NCI-H1092 (cell line): Measurements from ENCODE around the gene SRSF7.
A peak's percentile ranks its signal among the peaks of the same experiment; 100 is the strongest.
"Not testable (repeated sequence)": the region's sequence is repeated elsewhere in the genome, so short reads cannot be mapped to it uniquely, and the experiment has no call there.

ENCODE experiments used
- DNase-seq: peaks from one replicate; lab custom pipeline; 2025; lab: John Stamatoyannopoulos, UW

The SRSF7 gene

DNA sequence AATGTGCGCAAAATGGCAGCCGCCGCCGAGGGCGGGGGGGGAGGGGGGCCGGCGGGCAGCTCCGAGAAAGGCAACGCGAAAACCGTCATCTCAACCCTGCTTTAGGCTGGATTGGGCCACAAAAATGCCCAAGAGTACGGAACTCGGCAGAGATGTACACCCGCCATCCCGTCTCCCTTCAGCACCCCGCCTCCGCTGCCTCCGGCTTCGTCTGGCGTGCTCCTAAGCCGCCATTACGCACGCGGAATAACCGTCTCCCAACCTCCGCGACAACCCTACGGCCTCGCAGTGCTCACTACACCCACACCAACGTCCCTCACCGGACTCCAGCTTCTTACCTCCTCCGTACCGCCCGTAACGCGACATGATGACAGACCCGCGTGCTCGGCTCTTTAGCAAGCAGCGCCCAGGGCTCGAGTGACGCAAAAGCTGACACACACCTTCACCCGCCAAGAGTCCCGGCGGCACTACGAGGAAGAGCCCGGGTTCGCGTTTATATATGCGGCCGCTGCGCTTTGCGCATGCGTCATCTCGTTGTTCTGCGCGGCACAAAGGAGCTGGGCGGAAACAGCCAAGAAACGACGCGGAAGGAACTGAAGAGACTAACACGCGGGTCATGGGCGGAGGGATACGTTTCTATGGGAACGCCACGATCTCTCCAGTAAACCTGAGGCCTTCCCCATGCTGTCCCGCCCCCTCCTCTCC lies at the start of gene SRSF7:
Gene SRSF7 (minus strand): TSS at position 471 of the 705 bp plus-strand sequence. CDS start 105 bp downstream, at position 366.
- DNase-seq: peak; percentile 94

DNA sequence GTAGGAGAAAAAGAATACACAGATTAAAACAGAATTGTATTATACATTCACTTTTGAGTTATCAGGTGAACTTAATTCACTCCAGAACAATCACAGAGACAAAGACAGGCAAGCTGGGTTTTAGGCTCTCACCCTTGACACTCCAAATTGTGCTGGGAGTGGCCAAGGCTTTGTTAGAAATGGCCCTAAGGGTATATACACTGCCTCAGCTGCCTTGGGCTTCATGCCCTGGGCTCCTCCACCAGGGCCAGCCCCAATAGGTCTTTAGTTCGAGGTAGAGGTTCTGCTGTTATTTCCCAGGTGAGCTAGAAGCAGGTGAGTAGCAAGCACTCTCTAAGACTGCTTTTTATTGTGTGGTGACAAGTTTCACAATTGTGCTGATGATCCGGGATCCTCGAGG lies 46.8 kb upstream of the SRSF7 start:
- no peak for DNase-seq

DNA sequence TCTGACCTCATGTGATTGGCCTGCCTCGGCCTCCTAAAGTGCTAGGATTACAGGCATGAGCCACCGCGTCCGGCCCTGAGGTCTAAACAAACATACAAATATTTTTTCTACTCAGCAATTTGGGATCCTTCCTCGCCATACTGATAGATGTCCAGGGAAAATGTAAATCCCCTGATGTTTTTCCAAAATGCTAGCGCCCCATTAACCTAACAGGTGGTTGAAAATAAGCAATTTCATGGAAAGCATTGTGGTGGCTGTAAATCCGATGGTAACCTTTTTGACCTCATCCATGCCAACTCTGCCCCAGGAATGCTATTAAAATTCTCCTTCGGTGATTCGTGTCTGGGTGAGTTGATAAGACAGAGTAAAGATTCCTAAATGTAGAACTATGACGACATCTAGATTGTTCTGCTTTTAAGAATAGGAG lies 46.1 kb upstream of the SRSF7 start:
- no peak for DNase-seq

DNA sequence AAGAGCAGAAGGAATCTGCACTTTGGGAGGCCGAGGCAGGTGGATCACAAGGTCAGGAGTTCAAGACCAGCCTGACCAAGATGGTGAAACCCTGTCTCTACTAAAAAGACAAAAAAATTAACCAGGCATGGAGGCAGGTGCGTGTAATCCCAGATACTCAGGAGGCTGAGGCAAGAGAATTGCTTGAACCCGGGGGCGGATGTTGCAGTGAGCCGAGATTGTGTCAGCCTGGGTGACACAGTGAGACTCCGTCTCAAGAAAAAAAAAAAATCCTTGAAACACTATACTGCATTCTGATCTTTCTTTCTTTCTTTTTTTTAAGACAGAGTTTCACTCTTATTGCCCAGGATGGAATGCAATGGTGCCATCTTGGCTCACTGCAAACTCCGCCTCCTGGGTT lies 43.9 kb upstream of the SRSF7 start:
- DNase-seq: not testable (repeated sequence)

DNA sequence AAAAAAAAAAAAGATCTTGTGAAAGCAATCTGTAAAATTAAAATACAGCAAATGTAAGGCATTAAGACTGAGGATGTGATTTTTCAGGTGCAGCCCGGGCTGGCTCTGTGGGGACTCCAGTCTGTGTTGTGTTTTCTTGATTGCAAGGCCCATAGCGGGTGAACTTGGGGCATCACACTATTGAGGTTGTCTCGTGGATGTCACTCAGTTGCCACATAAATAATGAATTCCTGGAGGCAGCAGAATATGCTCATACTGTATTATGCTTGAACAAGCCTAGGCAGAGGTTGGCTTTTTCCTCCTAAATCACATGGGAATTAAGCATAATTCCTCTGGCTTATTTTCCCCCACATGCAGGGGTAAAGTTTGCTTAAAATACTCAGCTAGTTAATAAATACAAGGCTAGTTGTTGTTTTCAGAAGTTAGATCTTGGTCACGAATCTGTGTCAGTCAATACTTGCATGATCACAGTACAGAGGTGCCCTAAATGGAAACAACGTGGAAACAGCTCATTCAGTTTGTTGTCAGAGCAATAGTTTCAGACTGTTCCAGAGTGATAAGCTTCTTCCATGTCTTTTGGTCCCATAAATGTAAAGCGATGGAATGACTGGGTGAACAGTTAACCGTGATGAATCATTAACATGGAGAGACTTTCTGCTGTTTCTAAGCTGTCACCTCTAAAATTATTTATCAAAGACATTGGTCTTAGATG lies 43.2 kb upstream of the SRSF7 start:
- no peak for DNase-seq

DNA sequence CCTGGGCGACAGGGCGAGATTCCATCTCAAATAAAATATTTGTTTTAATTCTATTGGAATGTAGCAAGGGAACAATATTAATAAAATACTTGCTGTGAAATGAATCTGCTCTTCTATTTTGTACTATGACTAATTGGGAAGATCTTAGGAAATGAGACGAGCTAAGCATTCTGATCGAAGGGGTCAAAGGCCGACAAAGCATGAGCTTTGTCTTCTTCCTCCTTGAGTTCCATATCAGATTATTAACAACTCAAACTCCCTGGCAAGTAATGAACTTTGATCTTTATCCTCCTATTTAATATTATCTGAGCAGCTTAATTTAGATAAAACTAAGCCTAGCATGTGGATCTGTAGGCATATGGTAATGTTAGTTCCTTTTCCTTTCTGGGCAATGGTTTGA lies 42.4 kb upstream of the SRSF7 start:
- DNase-seq: no peak

DNA sequence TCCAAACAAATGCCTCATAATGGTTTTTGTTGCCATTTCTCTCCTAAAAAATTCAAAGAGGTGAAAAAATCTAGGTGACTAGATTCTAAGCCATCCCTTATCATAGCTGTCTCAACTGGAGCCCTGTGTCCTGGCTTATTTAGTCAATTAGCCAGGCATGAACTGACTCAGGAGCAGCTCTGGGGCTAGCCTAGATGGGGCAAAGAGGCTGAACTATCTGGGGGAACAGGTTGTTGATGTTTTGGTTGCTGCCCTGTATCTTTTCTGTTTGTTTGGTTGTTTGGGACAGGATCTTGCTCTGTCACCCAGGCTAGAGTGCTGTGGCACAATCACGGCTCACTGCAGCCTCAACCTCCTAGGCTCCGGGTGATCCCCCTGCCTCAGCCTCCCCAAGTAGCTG lies 41.6 kb upstream of the SRSF7 start:
- no peak for DNase-seq

DNA sequence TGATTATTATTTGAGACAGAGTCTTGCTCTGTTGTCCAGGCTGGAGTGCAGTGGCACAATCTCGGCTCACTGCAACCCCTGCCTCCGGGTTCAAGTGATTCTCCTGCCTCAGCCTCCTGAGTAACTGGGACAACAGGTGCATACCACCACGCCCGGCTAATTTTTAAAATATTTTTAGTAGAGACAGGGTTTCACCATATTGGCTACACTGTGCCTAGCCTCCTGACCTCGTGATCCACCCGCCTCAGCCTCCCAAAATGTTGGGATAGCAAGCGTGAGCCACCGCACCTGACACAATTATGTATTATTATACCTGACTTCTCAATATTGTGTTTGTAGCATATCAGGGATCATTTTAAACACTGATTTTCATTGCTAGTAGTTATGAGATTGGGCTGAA lies 41.2 kb upstream of the SRSF7 start:
- DNase-seq: not testable (repeated sequence)

DNA sequence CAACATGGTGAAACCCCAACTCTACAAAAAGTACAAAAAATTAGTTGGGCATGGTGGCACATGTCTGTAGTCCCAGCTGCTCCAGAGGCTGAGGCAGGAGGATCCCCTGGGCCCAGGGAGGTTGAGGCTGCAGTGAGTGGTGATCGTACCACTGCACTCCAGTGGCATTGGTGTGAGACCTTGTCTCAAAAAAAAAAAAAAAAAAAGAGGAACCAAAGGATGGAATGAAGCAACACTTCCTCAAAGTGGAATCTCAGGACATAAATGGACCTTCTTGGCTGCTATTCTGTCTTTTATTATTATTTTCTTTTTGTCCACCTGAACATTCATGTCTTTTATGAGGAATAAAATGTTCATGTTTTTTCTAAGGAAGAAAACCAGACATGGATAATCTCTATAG lies 40.6 kb upstream of the SRSF7 start:
- DNase-seq: no peak

DNA sequence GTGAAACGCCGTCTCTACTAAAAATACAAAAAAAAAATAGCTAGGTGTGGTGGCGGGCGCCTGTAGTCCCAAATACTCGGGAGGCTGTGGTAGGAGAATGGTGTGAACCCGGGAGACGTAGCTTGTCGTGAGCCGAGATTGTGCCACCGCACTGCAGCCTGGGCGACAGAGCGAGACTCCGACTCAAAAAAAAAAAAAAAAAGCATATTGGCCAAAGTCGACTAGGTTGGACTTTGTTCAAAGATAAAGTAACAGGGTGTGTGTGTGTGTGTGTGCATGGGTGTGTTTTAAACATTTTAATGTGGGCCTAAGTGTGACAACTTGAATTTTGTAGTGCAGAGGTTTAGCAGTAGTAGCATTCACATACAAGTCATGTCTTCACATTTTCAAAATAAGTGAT lies 38.5 kb upstream of the SRSF7 start:
- DNase-seq: no peak

DNA sequence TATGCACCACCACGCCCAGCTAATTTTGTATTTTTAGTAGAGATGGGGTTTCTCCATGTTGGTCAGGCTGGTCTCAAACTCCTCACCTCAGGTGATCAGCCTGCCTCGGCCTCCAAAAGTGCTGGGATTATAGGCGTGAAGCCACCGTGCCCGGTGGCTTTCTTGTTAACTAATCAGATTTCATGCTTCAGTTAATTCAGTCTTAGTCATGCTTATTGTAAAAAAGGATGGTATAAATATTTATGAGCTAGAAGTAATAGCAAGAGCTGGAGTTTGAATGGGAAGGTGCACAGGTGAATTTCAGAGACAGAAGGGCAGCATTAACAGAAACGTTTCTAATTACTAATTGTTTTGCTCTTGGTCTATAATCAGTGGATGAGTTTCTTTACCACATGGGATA lies 37.1 kb upstream of the SRSF7 start:
- DNase-seq: no peak

DNA sequence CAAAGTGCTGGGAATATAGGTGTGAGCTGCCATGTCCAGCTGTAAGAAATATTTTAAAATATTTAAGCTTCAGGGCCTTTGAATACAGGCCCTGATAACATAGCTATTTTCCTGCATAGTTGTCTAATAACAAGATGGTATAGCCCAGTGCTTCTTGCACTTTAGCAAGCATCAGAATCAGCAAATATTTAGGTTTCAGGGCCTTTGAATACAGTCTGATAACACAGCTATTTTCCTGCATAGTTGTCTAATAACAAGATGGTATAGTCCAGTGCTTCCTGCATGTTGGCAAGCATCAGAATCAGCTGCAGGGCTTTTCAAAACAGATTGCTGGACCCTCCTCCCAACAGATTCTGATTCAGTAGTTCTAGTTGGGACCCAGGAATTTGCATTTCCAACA lies 32.4 kb upstream of the SRSF7 start:
- DNase-seq: no peak

DNA sequence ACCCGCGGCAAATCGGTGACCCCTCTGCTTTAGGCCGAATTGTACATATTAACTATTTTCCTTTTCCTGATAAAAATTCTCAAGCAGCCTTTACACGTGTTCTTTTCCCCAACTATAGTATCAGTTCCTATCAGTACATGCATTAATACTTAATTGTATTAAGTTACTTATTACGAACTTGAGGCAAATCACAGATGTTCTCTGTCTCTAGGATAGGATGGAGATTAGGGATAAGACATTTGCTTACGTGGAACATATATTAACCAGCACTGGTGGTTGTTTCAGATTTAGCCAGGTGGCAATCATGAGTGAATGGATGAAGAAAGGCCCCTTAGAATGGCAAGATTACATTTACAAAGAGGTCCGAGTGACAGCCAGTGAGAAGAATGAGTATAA lies 27.5 kb upstream of the SRSF7 start:
- no peak for DNase-seq

DNA sequence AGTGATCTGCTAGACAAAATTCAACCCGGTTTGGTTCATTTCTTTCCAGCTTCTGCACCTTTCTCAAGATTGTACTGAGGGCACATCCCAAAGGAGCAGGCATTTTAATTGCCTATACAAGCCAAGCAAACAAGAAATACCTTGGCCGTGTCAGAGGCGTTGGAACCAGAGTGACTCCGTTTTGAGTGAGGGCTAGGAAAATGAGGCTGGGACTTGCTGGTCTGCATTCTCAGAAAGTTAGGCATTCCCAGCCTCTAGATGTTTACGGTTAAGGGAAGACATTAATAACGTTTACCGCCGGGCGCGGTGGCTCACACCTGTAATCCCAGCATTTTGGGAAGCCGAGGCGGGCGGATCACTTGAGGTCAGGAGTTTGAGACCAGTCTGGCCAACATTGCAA lies 25.4 kb upstream of the SRSF7 start:
- no peak for DNase-seq

DNA sequence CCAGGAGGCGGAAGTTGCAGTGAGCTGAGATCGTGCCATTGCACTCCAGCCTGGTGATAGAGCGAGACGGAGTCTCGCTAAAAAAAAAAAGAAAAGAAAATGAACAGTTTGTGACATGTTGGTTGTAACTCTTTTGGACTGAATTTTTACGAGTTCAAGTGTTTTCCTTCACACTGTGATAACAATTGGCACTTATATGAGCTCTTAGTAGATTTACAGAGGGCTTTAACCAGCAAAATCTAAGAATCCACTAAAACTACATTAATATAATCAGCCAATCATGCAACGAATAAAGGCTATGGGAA lies 24.7 kb upstream of the SRSF7 start:
- no peak for DNase-seq

DNA sequence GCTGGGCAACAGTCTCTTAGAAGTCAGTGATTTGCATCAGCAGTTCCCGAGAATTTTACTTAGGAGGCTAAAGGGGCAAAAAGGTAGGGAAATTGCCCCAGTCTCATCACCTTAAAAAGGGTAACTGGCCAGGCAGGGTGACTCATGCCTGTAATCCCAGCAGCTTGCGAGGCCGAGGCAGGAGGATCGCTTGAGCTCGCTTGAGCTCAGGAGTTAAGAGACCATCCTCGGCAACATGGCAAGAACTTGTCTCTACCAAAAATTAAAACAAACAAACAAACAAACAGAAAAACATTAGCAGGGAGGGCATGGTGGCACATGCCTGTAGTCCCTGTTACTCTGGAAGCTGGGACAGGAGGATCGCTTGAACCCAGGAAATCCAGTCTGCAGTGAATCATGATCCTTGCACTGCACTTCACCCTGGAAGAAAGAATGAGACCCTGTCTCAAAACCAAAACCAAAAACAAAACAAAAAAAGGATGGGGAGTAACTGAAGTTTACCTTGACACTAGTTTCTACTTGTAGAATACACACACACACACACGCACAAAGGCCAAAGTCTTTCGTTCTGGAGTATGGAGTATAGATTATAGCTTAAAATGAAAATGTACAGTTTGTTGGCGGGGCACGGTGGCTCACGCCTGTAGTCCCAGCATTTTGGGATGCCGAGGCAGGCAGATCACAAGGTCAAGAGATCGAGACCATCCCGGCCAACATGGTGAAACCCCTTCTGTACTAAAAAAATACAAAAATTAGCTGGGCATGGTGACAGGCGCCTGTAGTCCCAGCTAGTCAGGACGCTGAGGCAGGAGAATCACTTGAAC lies 24.1 kb upstream of the SRSF7 start:
- DNase-seq: no peak

DNA sequence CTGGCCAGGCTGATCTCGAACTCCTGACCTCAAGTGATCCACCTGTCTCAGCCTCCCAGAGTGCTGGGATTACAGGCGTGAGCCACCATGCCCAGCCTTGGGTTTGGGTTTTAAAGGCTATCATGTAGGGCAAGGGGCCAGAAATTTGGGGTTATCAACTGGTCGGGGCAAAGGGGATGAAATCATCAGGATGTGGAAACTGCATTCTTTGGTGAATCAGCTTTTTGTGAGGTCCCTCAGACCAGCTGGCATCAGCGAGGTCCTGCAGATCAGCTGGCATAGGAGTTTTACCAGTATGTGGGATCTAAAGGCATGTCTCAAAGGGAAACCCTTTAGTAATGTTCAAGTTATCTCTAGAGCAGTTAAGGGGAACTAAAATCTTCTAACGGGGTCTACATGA lies 20.5 kb upstream of the SRSF7 start:
- DNase-seq: no peak

DNA sequence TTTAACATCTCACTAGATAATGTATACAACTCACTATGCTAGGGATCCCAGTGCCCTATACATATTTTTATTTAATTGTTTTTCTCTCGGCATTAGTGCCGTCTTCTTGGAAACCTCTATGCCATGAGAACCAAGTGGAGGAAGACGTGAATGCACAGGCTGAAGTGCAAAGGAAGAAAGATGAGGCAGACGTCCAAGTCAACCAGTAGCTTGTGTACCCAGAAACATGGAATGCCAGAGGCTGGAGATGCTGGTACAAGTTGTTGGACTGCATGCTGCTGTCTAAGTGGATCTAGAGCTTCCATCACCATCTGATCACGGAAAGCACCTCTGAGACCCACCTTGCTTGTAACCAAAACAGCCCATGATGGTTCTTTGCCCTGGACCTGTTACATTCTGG lies 14.4 kb upstream of the SRSF7 start:
- no peak for DNase-seq

DNA sequence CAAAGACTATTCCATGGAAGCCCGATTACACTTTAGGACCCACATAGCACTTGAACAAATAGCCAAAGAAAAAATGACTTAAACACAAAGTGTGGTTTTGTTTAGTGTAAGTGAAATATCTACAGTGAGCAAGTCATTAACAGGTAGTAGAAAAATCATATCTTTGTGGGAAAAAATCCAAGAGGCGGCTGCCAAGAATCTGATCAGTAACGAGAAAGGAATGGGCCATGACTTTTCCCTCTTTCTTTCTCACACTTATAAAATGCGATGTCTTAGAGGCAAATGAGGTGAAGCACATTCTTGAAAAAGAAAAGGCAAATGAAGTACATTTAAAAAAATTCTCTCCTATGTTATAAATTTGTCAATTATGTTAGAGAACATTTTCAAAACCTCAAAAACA lies 14.0 kb upstream of the SRSF7 start:
- no peak for DNase-seq

DNA sequence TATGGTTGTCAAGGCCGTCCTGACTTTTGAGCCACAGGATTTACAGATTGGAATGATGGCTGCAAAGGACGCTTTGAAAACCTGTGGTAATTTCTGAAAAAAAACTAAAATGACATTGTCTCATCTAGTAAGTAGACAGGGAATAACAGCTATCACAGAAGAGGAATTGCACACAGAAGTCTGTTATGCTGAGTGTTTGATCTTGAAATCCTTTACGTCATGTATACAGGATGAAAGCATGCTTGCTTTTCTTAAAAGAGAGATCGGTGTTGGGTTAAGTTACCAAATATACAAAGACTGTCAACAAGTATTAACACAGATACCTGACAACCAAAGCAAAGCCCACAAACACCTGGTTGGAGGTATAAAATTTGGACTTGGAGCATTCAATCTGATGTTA lies 12.6 kb upstream of the SRSF7 start:
- no peak for DNase-seq

DNA sequence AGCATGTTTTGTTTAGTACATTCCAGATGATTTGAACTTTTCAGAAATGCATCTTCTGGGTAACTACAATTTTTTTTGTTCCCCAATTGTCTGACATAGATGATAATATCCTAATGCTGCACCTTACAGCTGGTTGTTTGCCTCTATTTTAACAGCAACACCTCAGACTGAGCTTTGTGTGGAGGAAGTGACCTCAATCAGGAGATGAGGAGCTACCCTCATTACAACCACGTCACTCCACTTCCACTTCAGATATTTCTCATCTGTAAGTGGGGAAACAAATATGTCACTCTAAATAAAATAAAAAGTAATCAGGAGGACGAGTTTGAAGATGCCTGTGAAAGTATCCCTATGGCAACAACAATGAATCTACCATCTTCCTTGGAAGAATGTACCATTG lies 12.1 kb upstream of the SRSF7 start:
- no peak for DNase-seq

DNA sequence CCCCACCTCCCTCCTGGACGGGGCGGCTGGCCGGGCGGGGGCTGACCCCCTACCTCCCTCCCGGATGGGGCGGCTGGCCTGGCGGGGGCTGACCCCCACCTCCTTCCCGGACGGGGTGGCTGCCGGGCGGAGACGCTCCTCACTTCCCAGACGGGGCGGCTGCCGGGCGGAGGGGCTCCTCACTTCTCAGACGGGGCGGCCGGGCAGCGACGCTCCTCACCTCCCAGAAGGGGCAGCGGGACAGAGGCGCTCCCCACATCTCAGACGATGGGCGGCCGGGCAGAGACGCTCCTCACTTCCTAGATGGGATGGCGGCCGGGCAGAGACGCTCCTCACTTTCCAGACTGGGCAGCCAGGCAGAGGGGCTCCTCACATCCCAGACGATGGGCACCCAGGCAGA lies 4.7 kb upstream of the SRSF7 start:
- DNase-seq: not testable (repeated sequence)

DNA sequence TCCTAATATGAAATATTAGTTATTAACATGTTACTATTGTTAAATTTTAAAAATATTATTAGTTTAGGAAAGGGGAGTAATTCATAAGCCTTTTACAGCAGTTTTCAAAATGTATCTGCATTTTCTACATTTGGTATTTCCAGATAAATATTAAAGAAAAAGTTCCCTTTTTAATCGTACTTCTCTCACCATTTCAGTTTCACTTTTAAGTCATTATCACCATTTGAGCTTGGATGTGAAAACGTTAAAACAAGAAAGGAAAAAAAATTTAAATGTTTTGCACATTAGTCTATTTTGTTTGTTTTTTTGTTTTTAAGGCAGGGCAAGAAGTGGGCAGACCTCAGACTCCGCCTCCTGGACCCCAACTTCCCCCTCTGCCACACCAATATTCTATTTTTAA lies 3.3 kb upstream of the SRSF7 start:
- DNase-seq: no peak
